Measurements from ENCODE around the gene POU5F1. TPM values are rescaled to one million over a fixed set of nuclear protein-coding genes. Genes with fewer than 3 reads are reported as not detected.
A peak's percentile ranks its signal among the peaks of the same experiment; 100 is the strongest.

Gene POU5F1
- total RNA-seq, 1 donor from 2014 or later: 48.8 TPM

DNA sequence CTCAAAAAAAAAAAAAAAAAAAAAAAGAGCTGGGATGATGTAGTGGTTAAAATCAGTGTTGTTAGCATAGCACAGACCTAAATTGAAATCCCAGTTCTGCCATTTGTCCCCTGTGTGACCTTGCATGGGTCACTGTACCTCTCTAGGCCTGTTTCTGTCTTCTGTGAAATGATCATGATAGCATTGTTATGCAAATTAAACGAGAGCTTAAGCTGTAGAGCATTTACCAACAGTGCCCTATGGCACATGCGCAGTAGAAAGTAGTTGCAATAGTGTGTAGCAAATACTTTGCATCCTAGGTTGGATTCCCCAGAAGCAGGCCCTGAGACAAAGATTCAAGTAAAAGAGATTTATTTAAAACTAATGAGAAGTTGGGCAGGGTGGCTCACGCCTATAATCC is 38.9 kb downstream of the POU5F1 start:
- Mint-ChIP-seq H3K27me3 (ENCODE audit: unreplicated experiment) (peaks cover 2% of the 10 kb centered on the region), H3K4me3 (ENCODE audit: unreplicated experiment) (no peak overlapping the region), H3K9me3 (ENCODE audit: unreplicated experiment) (peaks cover 2% of the 10 kb centered on the region), H3K4me1 (ENCODE audit: low read depth, unreplicated experiment) (no peaks in the 10 kb centered on the region), H3K27ac (ENCODE audit: unreplicated experiment) (no peak overlapping the region), H3K36me3 (ENCODE audit: unreplicated experiment) (no peaks in the 10 kb centered on the region)
- TF ChIP-seq, protein P1, sequence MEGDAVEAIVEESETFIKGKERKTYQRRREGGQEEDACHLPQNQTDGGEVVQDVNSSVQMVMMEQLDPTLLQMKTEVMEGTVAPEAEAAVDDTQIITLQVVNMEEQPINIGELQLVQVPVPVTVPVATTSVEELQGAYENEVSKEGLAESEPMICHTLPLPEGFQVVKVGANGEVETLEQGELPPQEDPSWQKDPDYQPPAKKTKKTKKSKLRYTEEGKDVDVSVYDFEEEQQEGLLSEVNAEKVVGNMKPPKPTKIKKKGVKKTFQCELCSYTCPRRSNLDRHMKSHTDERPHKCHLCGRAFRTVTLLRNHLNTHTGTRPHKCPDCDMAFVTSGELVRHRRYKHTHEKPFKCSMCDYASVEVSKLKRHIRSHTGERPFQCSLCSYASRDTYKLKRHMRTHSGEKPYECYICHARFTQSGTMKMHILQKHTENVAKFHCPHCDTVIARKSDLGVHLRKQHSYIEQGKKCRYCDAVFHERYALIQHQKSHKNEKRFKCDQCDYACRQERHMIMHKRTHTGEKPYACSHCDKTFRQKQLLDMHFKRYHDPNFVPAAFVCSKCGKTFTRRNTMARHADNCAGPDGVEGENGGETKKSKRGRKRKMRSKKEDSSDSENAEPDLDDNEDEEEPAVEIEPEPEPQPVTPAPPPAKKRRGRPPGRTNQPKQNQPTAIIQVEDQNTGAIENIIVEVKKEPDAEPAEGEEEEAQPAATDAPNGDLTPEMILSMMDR (IDR thresholded peaks at IDR 0.05; ENCODE audit: partially characterized antibody, unreplicated experiment): no peak
- no peak for DNase-seq

DNA sequence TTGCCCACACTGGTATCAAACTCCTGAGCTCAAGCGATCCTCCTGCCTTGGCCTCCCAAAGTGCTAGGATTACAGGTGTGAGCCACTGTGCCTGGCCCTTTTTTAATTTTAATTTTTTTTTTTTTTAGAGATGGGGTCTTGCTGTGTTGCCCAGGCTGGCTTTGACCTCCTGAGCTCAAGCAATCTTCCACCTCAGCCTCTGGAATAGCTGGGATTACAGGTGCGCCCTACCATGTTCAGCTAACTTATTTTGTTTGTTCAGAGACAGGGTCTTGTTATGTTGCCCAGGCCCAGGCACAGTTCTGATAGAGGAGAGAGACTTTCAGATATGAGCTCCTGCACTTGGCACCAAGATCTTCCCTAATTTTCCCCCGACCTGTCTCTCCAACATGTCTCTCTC is 39.7 kb downstream of the POU5F1 start:
- Mint-ChIP-seq H3K27me3 (ENCODE audit: unreplicated experiment) (peaks cover 2% of the 10 kb centered on the region), H3K4me3 (ENCODE audit: unreplicated experiment) (no peak overlapping the region), H3K4me1 (ENCODE audit: low read depth, unreplicated experiment) (no peaks in the 10 kb centered on the region), H3K36me3 (ENCODE audit: unreplicated experiment) (no peaks in the 10 kb centered on the region), H3K9me3 (ENCODE audit: unreplicated experiment) (no peaks in the 10 kb centered on the region), H3K27ac (ENCODE audit: unreplicated experiment) (no peak overlapping the region)
- TF ChIP-seq, protein P1 (IDR thresholded peaks at IDR 0.05; ENCODE audit: partially characterized antibody, unreplicated experiment): no peak
- DNase-seq: no peak

DNA sequence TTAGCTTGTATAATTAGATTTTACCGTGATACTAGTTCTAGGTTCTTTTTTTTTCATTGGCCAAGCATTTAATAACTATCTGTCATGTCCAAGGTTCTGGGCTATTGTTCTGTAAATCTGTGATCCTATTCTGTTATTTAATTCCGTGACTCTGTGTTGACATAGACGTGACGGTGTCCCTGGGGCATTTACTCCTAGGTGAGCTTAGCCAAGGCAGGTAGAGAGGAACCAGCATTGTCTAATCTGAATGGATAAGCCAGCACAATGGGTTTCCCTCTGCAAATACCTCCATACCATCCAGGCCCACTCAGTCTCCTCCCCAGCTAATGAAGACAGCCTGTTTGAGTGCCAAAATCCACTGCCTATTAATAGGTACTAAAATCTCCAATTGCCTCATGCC is 41.4 kb downstream of the POU5F1 start:
- no peak overlapping the region for H3K4me3 Mint-ChIP-seq (ENCODE audit: unreplicated experiment)
- no peak overlapping the region for H3K27ac Mint-ChIP-seq (ENCODE audit: unreplicated experiment)
- no peaks in the 10 kb centered on the region for H3K36me3 Mint-ChIP-seq (ENCODE audit: unreplicated experiment)
- H3K4me1 Mint-ChIP-seq (ENCODE audit: low read depth, unreplicated experiment): no peaks in the 10 kb centered on the region
- no peaks in the 10 kb centered on the region for H3K9me3 Mint-ChIP-seq (ENCODE audit: unreplicated experiment)
- no peak for DNase-seq
- TF ChIP-seq, protein P1 (IDR thresholded peaks at IDR 0.05; ENCODE audit: partially characterized antibody, unreplicated experiment): no peak
- peaks cover 2% of the 10 kb centered on the region for H3K27me3 Mint-ChIP-seq (ENCODE audit: unreplicated experiment)

DNA sequence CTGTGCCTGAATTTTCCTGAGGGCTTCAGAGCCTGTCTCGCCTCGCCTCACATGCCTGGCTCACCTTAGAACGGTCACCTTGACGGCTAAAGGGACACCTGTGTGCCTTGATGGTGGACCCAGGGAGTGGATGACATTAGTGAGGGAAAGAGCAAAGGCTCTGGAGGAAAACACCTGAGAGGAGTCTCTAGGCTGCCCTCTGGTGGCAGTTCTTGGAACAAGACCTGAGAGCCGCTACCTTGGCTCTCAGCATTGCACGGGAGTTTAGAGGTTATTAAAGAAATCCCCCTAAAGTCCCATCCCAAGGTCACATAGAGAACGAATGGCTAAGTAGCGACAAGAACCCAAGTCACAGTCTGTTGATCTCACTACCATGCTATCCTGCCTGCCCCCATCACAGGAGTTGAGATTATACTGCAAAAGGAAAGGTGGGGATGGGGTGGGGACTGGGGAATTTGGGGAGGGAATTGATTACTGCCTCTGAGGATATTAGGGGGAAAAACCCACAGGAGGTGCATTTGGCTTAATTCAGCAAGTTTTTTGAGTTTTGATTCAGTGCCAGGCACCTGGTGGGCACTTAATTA is 42.3 kb downstream of the POU5F1 start:
- Mint-ChIP-seq H3K4me1 (ENCODE audit: low read depth, unreplicated experiment) (no peaks in the 10 kb centered on the region), H3K27ac (ENCODE audit: unreplicated experiment) (no peak overlapping the region), H3K27me3 (ENCODE audit: unreplicated experiment) (peaks cover 2% of the 10 kb centered on the region), H3K36me3 (ENCODE audit: unreplicated experiment) (no peaks in the 10 kb centered on the region), H3K9me3 (ENCODE audit: unreplicated experiment) (no peaks in the 10 kb centered on the region), H3K4me3 (ENCODE audit: unreplicated experiment) (no peak overlapping the region)
- DNase-seq: peak; percentile 78
- TF ChIP-seq, protein P1 (IDR thresholded peaks at IDR 0.05; ENCODE audit: partially characterized antibody, unreplicated experiment): peak; percentile 86

DNA sequence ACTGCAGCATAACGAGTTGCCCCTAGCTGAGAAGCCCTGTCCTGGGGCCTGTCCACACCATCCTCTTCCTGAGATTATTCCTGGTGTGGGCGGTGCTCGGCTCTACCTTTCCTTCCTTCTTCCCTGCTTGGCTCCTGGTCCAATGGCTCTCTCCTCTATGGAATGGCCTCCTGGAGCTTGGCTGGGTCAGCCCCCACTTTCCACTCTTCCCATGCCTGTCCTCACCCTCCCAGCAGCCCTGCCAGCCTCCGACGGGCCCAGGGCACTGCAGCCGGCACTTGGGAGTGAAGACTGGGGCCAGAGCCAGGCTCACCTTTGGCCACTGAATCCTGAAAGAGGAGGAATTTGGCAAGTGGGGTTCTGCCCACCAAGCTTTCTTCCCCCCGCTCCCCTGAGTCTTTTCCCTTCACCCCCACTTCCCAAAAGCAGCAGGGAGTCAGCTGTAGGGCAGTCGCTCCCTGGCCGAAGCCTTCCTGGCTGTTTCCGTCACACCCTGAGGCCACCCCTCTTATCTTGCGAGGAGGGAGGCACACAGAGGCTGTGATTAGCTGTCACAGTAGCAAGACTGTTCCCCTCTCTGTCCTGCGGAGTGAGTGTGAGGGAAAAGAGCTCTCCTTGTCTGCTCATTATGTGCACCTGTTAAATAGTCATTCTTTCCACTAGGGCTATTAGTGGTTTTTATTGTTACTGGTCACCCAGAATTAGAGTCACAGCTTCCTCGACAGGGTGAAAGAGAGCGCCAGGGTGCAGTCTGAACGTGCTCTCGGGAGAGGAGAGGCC is 43.9 kb downstream of the POU5F1 start:
- Mint-ChIP-seq H3K27ac (ENCODE audit: unreplicated experiment) (no peak overlapping the region), H3K27me3 (ENCODE audit: unreplicated experiment) (peaks cover 2% of the 10 kb centered on the region), H3K4me3 (ENCODE audit: unreplicated experiment) (no peak overlapping the region), H3K36me3 (ENCODE audit: unreplicated experiment) (no peaks in the 10 kb centered on the region), H3K9me3 (ENCODE audit: unreplicated experiment) (no peaks in the 10 kb centered on the region), H3K4me1 (ENCODE audit: low read depth, unreplicated experiment) (no peaks in the 10 kb centered on the region)
- TF ChIP-seq, protein P1 (IDR thresholded peaks at IDR 0.05; ENCODE audit: partially characterized antibody, unreplicated experiment): no peak
- no peak for DNase-seq

All from glutamatergic neuron (in vitro differentiated cells).